GM12878 (cell line): ENCODE results near the gene RASIP1.

Experiments used
- BRCA1 ChIP-seq: IDR thresholded peaks from 2 replicates; pipeline ENCODE4 v1.6.1; 2011; ENCODE audit warnings: low read depth, low read length, improper control_type of control experiment
- EP300 ChIP-seq, 2 experiments: fragments of 150-350 bp in 1 of 2; IDR thresholded peaks; 2 replicates each; pipeline ENCODE4 v1.6.1; 2011 to 2012; ENCODE audit warnings: low read depth in 2 of 2, low read length in 2 of 2, borderline replicate concordance in 1 of 2, improper control_type of control experiment in 1 of 2, inconsistent platforms in 1 of 2; ENCODE audit not compliant: control insufficient read depth in 1 of 2
- MAX ChIP-seq: IDR thresholded peaks from 2 replicates; pipeline ENCODE4 v1.6.1; 2012; ENCODE audit warnings: low read depth, low read length, improper control_type of control experiment
- POLR2AphosphoS5 ChIP-seq: IDR thresholded peaks from 2 replicates; pipeline ENCODE4 v1.6.1; 2011; ENCODE audit warnings: mild to moderate bottlenecking, low read length, inconsistent platforms
- RFX5 ChIP-seq: IDR thresholded peaks from 2 replicates; pipeline ENCODE4 v1.6.1; 2011; ENCODE audit warnings: low read depth, low read length, improper control_type of control experiment
- USF2 ChIP-seq: IDR thresholded peaks from 2 replicates; pipeline ENCODE4 v1.6.1; 2011; ENCODE audit warnings: low read depth, low read length, improper control_type of control experiment, borderline replicate concordance
- ZNF274 ChIP-seq: IDR thresholded peaks from one replicate; pipeline ENCODE4 v1.8.0; 2011; ENCODE audit not compliant: insufficient read length, insufficient read depth

GRCh38 chr19:48713864-48714755 lies 26.3 kb downstream of the RASIP1 start:
- TF ChIP-seq RFX5 (peak; percentile 63; the same call in 1 of the 2 replicates), MAX (no peak; the same call in 1 of the 2 replicates), BRCA1 (no peak), POLR2AphosphoS5 (no peak), ZNF274 (no peak), EP300 (IDR thresholded peaks at IDR 0.05; ENCODE audit: borderline replicate concordance in 1 of 2, control insufficient read depth in 1 of 2, low read depth in 2 of 2, low read length in 2 of 2) (no peak), USF2 (no peak)
